H1 (cell line): ENCODE results near the gene ABHD8. TPM values are rescaled to one million over a fixed set of nuclear protein-coding genes. Genes with fewer than 3 reads are reported as not detected.

Experiments used
- CEBPB ChIP-seq: IDR thresholded peaks from 2 replicates; pipeline ENCODE4 v1.6.1; 2012; ENCODE audit warnings: low read depth, low read length
- CHD1 ChIP-seq: IDR thresholded peaks from 2 replicates; pipeline ENCODE4 v1.6.1; 2012; ENCODE audit warnings: low read depth, low read length, improper control_type of control experiment
- CREB1 ChIP-seq: IDR thresholded peaks from 2 replicates; pipeline ENCODE4 v1.6.1; 2012; ENCODE audit warnings: inconsistent platforms
- CTBP2 ChIP-seq: IDR thresholded peaks from 2 replicates; pipeline ENCODE4 v1.7.0; 2011; ENCODE audit warnings: borderline replicate concordance, mild to moderate bottlenecking, moderate library complexity, mixed read lengths, low read length; ENCODE audit not compliant: insufficient read depth, insufficient read length
- EGR1 ChIP-seq: IDR thresholded peaks from 2 replicates; pipeline ENCODE4 v1.6.1; 2011; ENCODE audit warnings: low read depth, low read length, borderline replicate concordance
- EP300 ChIP-seq, 2 experiments: IDR thresholded peaks; 1 replicate in 1 of 2; 2 replicates in 1 of 2; pipeline ENCODE4 v1.6.1; 2011 to 2012; ENCODE audit warnings: low read depth in 2 of 2, low read length in 2 of 2, mild to moderate bottlenecking in 2 of 2, borderline replicate concordance in 1 of 2, inconsistent platforms in 1 of 2, moderate library complexity in 1 of 2
- EZH2 ChIP-seq: fragments of 200-600 bp; sonication (generic); IDR thresholded peaks from 2 replicates; pipeline ENCODE4 v1.7.1; 2012; ENCODE audit warnings: low read depth, mild to moderate bottlenecking, moderate library complexity, low read length, inconsistent platforms; ENCODE audit not compliant: severe bottlenecking
- FOSL1 ChIP-seq: IDR thresholded peaks from 2 replicates; pipeline ENCODE4 v1.6.1; 2011; ENCODE audit warnings: mild to moderate bottlenecking, low read depth, low read length, moderate library complexity; ENCODE audit not compliant: insufficient read depth
- HDAC6 ChIP-seq: IDR thresholded peaks from one replicate; pipeline ENCODE4 v1.7.1; 2012; ENCODE audit warnings: low read depth, mild to moderate bottlenecking, inconsistent platforms, low read length, moderate library complexity
- JUN ChIP-seq: IDR thresholded peaks from 2 replicates; pipeline ENCODE4 v1.6.1; 2011; ENCODE audit warnings: low read depth, mild to moderate bottlenecking, improper control_type of control experiment, low read length
- MAFK ChIP-seq: IDR thresholded peaks from 2 replicates; pipeline ENCODE4 v1.6.1; 2012; ENCODE audit warnings: low read depth, mild to moderate bottlenecking, improper control_type of control experiment, low read length
- POLR2A ChIP-seq, 2 experiments: IDR thresholded peaks; 1 replicate in 1 of 2; 2 replicates in 1 of 2; pipeline ENCODE4 v1.6.1; 2011; ENCODE audit warnings: low read depth in 2 of 2, low read length in 2 of 2, mild to moderate bottlenecking in 2 of 2; ENCODE audit errors: control extremely low read depth in 1 of 2
- POLR2AphosphoS5 ChIP-seq: IDR thresholded peaks from 2 replicates; pipeline ENCODE4 v1.6.1; 2011; ENCODE audit warnings: low read depth, low read length
- SIRT6 ChIP-seq: IDR thresholded peaks from one replicate; pipeline ENCODE4 v1.7.1; 2012; ENCODE audit warnings: low read length, inconsistent platforms
- SP2 ChIP-seq: IDR thresholded peaks from 2 replicates; pipeline ENCODE4 v1.6.1; 2012; ENCODE audit warnings: mild to moderate bottlenecking, low read length, inconsistent platforms
- TAF7 ChIP-seq: optimal IDR thresholded peaks from 2 replicates; pipeline ENCODE3; 2011; ENCODE audit warnings: low read depth, mild to moderate bottlenecking, inconsistent platforms, low read length, moderate library complexity, borderline replicate concordance
- polyA plus RNA-seq, 7 experiments: library from polyadenylated mRNA; depleted of rRNA in 3 of 7; stranded (reverse) in 5 of 7; unstranded in 2 of 7; fragments of >200 nt in 5 of 7; fragments of 200-250 nt in 2 of 7; gene quantifications; 1 replicate in 5 of 7; 2 replicates in 1 of 7; 4 replicates in 1 of 7; pipeline versions ENCODE4 v1.2.1 to v1.2.3, GENCODE V29; 2011 to 2013; ENCODE audit warnings: missing spikeins in 2 of 7, mixed read lengths in 2 of 7
- total RNA-seq: library from RNA; stranded (reverse); fragmentation: NEBNext Ultra II Directional; extraction: Animal tissue kit (Norgen Biotek cat#: 25700); gene quantifications from 2 replicates; pipeline ENCODE4 v1.2.1, GENCODE V29; 2021
- TF ChIP-seq, protein P1 (sequence below): IDR thresholded peaks from 2 replicates; pipeline ENCODE4 v1.6.1; 2012; ENCODE audit warnings: low read length, inconsistent platforms
- TF ChIP-seq, protein P2 (sequence below), 3 experiments: IDR thresholded peaks; 1 replicate in 2 of 3; 2 replicates in 1 of 3; pipeline versions ENCODE4 v1.5.1 to v1.6.1; 2011; ENCODE audit warnings: low read length in 3 of 3, mild to moderate bottlenecking in 3 of 3, inconsistent platforms in 2 of 3, low read depth in 1 of 3, moderate library complexity in 1 of 3; ENCODE audit not compliant: insufficient read depth in 1 of 3; ENCODE audit errors: control extremely low read depth in 1 of 3
- TF ChIP-seq, protein P3 (sequence below): IDR thresholded peaks from 2 replicates; pipeline ENCODE4 v1.6.1; 2011; ENCODE audit warnings: low read length, improper control_type of control experiment

The ABHD8 gene
- total and polyA plus RNA-seq, 2 of the 8 experiments (the other 6 are each of a cell fraction or from before 2014, with no cell fraction given) = 11.3 to 18.7 TPM

DNA sequence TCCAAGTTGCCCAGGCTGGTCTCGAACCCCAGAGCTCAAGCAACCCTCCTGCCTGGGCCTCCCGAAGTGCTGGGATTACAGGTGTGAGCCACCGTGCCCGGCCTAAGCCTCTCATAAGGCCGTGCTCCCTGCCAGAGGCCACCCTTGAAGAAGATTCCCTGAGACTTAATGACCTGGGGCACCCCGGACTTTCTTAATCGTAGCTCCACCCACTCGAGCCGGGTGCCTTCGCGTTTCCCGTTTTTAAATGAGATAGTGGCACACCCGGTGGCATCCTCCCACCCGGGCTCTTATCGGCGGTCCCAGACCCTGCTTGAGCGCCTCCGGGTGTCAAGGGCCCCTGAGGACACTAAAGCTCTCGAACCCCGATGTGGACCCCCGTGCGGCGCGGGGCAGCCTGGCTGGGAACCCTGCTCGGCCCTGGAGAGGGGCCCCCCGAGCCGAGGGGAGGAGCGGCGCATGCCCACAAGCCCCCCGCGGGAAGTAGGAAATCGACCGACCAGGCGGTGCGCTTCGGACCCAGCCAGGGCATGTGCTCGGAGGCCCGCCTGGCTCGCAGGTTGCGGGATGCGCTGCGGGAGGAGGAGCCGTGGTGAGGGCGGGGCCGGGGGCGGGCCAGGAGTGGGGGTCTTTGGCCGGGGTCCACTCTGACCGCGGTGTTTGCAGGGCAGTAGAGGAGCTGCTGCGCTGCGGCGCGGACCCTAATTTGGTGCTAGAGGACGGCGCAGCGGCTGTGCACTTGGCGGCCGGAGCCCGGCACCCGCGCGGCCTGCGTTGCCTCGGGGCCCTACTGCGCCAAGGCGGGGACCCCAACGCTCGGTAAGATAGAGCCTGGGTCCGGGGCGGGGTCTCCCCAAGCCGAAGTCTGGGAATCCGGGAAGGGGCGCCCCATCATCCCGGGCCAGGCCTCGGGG, 21.6 kb downstream of the ABHD8 start, which contains the start of gene ANKLE1 (continued):
- no peak for TF ChIP-seq HDAC6
- no peak for TF ChIP-seq MAFK
- no peak for TF ChIP-seq SIRT6
- no peak for TF ChIP-seq TAF7
- no peak for TF ChIP-seq POLR2AphosphoS5
- TF ChIP-seq, protein P1, sequence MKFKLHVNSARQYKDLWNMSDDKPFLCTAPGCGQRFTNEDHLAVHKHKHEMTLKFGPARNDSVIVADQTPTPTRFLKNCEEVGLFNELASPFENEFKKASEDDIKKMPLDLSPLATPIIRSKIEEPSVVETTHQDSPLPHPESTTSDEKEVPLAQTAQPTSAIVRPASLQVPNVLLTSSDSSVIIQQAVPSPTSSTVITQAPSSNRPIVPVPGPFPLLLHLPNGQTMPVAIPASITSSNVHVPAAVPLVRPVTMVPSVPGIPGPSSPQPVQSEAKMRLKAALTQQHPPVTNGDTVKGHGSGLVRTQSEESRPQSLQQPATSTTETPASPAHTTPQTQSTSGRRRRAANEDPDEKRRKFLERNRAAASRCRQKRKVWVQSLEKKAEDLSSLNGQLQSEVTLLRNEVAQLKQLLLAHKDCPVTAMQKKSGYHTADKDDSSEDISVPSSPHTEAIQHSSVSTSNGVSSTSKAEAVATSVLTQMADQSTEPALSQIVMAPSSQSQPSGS = no peak
- TF ChIP-seq FOSL1 = no peak
- TF ChIP-seq CHD1 = no peak
- no peak for TF ChIP-seq EZH2
- 0 out of 2 replicates have a peak, but pooled peaks have one; percentile 1 for TF ChIP-seq CREB1
- no peak for TF ChIP-seq CEBPB
- TF ChIP-seq CTBP2 = no peak
- TF ChIP-seq EGR1 = no peak
- no peak for TF ChIP-seq SP2
- TF ChIP-seq JUN = no peak
- TF ChIP-seq EP300 (IDR thresholded peaks at IDR 0.05; ENCODE audit: borderline replicate concordance in 1 of 2, low read depth in 2 of 2, low read length in 2 of 2) = no peak
- TF ChIP-seq, protein P2, sequence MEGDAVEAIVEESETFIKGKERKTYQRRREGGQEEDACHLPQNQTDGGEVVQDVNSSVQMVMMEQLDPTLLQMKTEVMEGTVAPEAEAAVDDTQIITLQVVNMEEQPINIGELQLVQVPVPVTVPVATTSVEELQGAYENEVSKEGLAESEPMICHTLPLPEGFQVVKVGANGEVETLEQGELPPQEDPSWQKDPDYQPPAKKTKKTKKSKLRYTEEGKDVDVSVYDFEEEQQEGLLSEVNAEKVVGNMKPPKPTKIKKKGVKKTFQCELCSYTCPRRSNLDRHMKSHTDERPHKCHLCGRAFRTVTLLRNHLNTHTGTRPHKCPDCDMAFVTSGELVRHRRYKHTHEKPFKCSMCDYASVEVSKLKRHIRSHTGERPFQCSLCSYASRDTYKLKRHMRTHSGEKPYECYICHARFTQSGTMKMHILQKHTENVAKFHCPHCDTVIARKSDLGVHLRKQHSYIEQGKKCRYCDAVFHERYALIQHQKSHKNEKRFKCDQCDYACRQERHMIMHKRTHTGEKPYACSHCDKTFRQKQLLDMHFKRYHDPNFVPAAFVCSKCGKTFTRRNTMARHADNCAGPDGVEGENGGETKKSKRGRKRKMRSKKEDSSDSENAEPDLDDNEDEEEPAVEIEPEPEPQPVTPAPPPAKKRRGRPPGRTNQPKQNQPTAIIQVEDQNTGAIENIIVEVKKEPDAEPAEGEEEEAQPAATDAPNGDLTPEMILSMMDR (IDR thresholded peaks at IDR 0.05; ENCODE audit: control extremely low read depth in 1 of 3, insufficient read depth in 1 of 3, low read depth in 1 of 3, low read length in 3 of 3) = no peak
- TF ChIP-seq, protein P3, sequence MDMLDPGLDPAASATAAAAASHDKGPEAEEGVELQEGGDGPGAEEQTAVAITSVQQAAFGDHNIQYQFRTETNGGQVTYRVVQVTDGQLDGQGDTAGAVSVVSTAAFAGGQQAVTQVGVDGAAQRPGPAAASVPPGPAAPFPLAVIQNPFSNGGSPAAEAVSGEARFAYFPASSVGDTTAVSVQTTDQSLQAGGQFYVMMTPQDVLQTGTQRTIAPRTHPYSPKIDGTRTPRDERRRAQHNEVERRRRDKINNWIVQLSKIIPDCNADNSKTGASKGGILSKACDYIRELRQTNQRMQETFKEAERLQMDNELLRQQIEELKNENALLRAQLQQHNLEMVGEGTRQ = no peak
- TF ChIP-seq POLR2A (IDR thresholded peaks at IDR 0.05; ENCODE audit: control extremely low read depth in 1 of 2, low read depth in 2 of 2, low read length in 2 of 2) = no peak
